Hepatocyte (in vitro differentiated cells): ENCODE data around the gene PFKL.
"Not testable (repeated sequence)": the region's sequence is repeated elsewhere in the genome, so short reads cannot be mapped to it uniquely, and the experiment has no call there.

Source experiments
- EZH2phosphoT487 ChIP-seq: fragments of 200-600 bp; sonication (generic); IDR thresholded peaks from one replicate; pipeline ENCODE4 v1.6.1; 2018; ENCODE audit warnings: antibody characterized with exemption, mild to moderate bottlenecking, low read depth, moderate library complexity; ENCODE audit not compliant: unreplicated experiment, severe bottlenecking
- TF ChIP-seq, protein P1 (sequence below): fragments of 200-600 bp; sonication (generic); IDR thresholded peaks from 2 replicates; pipeline ENCODE4 v1.5.1; 2016; ENCODE audit warnings: antibody characterized with exemption, mild to moderate bottlenecking; ENCODE audit not compliant: poor library complexity

DNA sequence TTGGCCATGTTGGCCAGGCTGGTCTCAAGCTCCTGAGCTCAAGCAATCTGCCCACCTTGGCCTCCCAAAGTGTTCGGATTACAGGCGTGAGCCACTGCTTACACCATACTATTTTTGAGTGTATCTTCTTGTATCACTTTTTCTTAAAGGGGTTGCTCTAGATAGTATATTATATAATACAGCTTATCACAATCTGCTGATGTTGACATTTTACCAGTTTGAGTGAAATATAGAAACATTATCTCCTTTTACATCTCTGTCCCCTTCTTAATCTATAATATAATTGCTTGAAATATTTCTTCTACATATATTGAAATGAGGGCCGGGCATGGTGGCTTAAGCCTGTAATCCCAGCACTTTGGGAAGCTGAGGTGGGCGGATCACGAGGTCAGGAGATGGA, 62.0 kb downstream of the PFKL start:
- TF ChIP-seq, protein P1, sequence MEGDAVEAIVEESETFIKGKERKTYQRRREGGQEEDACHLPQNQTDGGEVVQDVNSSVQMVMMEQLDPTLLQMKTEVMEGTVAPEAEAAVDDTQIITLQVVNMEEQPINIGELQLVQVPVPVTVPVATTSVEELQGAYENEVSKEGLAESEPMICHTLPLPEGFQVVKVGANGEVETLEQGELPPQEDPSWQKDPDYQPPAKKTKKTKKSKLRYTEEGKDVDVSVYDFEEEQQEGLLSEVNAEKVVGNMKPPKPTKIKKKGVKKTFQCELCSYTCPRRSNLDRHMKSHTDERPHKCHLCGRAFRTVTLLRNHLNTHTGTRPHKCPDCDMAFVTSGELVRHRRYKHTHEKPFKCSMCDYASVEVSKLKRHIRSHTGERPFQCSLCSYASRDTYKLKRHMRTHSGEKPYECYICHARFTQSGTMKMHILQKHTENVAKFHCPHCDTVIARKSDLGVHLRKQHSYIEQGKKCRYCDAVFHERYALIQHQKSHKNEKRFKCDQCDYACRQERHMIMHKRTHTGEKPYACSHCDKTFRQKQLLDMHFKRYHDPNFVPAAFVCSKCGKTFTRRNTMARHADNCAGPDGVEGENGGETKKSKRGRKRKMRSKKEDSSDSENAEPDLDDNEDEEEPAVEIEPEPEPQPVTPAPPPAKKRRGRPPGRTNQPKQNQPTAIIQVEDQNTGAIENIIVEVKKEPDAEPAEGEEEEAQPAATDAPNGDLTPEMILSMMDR: not testable (repeated sequence)
- not testable (repeated sequence) for TF ChIP-seq EZH2phosphoT487
